A172 (cell line): Measurements from ENCODE around the gene KLK6. TPM values are rescaled to one million over a fixed set of nuclear protein-coding genes. Genes with fewer than 3 reads are reported as not detected.
"Not testable (repeated sequence)": the region's sequence is repeated elsewhere in the genome, so short reads cannot be mapped to it uniquely, and the experiment has no call there.

Experiments used
- DNase-seq: peaks from one replicate; pipeline ENCODE4 v3.0.0-alpha.2; 2015; ENCODE audit warnings: low spot score
- total RNA-seq: library from RNA; depleted of rRNA; stranded (reverse); fragments of >200 nt; shearing (Covaris generic); gene quantifications from 2 replicates; pipeline ENCODE4 v1.2.3, GENCODE V29; 2014

The KLK6 gene
- total RNA-seq, 1 experiment from 2014 or later = 0.07 TPM

- DNase-seq = no peak
Measured at GRCh38 chr19:50992666-50993035, 23.3 kb upstream of the KLK6 start.

GRCh38 chr19:50984416-50984815 lies 15.0 kb upstream of the KLK6 start:
- DNase-seq = not testable (repeated sequence)

GRCh38 chr19:50983625-50984292 lies 14.4 kb upstream of the KLK6 start, which contains the start of gene KLK7:
KLK7 (minus strand) TSS chr19:50983917; CDS start chr19:50982399, 1,518 bp downstream.
- DNase-seq = no peak

- DNase-seq = no peak
Measured at GRCh38 chr19:50982186-50982585, 12.8 kb upstream of the KLK6 start.

- DNase-seq = no peak
Measured at GRCh38 chr19:50981587-50982146, 12.3 kb upstream of the KLK6 start.

- no peak for DNase-seq
Measured at GRCh38 chr19:50980208-50980607, 10.8 kb upstream of the KLK6 start.

- DNase-seq = no peak
Measured at GRCh38 chr19:50979758-50980157, 10.4 kb upstream of the KLK6 start.

- DNase-seq = no peak
Measured at GRCh38 chr19:50978772-50979390, 9.5 kb upstream of the KLK6 start.

- DNase-seq = no peak
Measured at GRCh38 chr19:50977626-50978025, 8.2 kb upstream of the KLK6 start.

- DNase-seq = peak; percentile 62
Measured at GRCh38 chr19:50975766-50976165, 6.4 kb upstream of the KLK6 start.

GRCh38 chr19:50974702-50975556 lies 5.5 kb upstream of the KLK6 start:
- DNase-seq = no peak

GRCh38 chr19:50972795-50973376 lies 3.5 kb upstream of the KLK6 start:
- DNase-seq = no peak

GRCh38 chr19:50969810-50970209 lies 419 bp upstream of the KLK6 start:
- not testable (repeated sequence) for DNase-seq

- no peak for DNase-seq
Measured at GRCh38 chr19:50968716-50969412, 527 bp downstream of the KLK6 start.

- peak; percentile 3 for DNase-seq
Measured at GRCh38 chr19:50967929-50968715, 1.3 kb downstream of the KLK6 start.

GRCh38 chr19:50964266-50964665 lies 5.1 kb downstream of the KLK6 start:
- no peak for DNase-seq

- no peak for DNase-seq
Measured at GRCh38 chr19:50963381-50963780, 6.0 kb downstream of the KLK6 start.

- DNase-seq = no peak
Measured at GRCh38 chr19:50962245-50962644, 7.1 kb downstream of the KLK6 start.

GRCh38 chr19:50959731-50960500 lies 9.5 kb downstream of the KLK6 start:
- no peak for DNase-seq

- DNase-seq = no peak
Measured at GRCh38 chr19:50957587-50957986, 11.8 kb downstream of the KLK6 start.
